ENCODE measurements around the gene CHCT1.

DNA sequence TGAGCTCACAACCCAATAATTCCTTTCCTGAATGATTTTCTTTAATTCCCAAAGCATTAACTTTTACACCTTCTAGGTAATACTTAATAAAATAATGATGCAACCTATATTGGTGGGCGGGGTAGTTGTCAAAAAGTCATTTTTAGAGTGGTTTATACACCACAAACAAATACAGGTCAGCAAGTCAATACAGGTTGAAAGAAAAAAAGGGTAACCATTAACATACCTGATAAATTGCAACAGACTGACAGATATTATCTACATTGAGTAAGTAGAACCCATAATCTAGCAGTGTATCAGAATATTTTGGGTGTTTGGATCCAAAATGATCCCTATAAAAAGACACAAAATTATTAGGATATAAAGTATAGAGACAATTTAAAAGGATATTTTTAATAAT lies 39.3 kb downstream of the CHCT1 start:
- TF ChIP-seq JUN (IDR thresholded peaks at IDR 0.05; ENCODE audit: borderline replicate concordance, insufficient read depth, insufficient read length, low read depth) (no peak), EZH2 (IDR thresholded peaks at IDR 0.05; ENCODE audit: borderline replicate concordance, low read depth, low read length, severe bottlenecking) (no peak), GATA2 (IDR thresholded peaks at IDR 0.05; ENCODE audit: insufficient read depth, insufficient read length, low read depth, low read length) (no peak), POLR2AphosphoS5 (IDR thresholded peaks at IDR 0.05; ENCODE audit: insufficient read depth, low read depth, low read length) (no peak), POLR2A (IDR thresholded peaks at IDR 0.05; ENCODE audit: low read depth, low read length) (no peak)
- TF ChIP-seq, protein P1, sequence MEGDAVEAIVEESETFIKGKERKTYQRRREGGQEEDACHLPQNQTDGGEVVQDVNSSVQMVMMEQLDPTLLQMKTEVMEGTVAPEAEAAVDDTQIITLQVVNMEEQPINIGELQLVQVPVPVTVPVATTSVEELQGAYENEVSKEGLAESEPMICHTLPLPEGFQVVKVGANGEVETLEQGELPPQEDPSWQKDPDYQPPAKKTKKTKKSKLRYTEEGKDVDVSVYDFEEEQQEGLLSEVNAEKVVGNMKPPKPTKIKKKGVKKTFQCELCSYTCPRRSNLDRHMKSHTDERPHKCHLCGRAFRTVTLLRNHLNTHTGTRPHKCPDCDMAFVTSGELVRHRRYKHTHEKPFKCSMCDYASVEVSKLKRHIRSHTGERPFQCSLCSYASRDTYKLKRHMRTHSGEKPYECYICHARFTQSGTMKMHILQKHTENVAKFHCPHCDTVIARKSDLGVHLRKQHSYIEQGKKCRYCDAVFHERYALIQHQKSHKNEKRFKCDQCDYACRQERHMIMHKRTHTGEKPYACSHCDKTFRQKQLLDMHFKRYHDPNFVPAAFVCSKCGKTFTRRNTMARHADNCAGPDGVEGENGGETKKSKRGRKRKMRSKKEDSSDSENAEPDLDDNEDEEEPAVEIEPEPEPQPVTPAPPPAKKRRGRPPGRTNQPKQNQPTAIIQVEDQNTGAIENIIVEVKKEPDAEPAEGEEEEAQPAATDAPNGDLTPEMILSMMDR (IDR thresholded peaks at IDR 0.05; ENCODE audit: extremely low read depth in 1 of 2, insufficient read depth in 1 of 2, low read depth in 1 of 2, low read length in 2 of 2): no peak
